SK-N-SH (cell line): ENCODE results near the gene CACNB3.

Source experiments
- CTCF ChIP-seq: fragments of 200-600 bp; sonication (generic); IDR thresholded peaks from 2 replicates; pipeline ENCODE4 v1.6.1; 2017; ENCODE audit warnings: antibody characterized with exemption, mild to moderate bottlenecking, moderate library complexity
- EP300 ChIP-seq, 2 experiments: IDR thresholded peaks; 2 replicates each; pipeline versions ENCODE4 v1.4.0 to v1.6.1; 2012; ENCODE audit warnings: borderline replicate concordance in 1 of 2, low read depth in 1 of 2, low read length in 1 of 2
- FOXM1 ChIP-seq: IDR thresholded peaks from 2 replicates; pipeline ENCODE4 v1.4.0; 2012; ENCODE audit warnings: low read depth, mild to moderate bottlenecking
- GABPA ChIP-seq: IDR thresholded peaks from 2 replicates; pipeline ENCODE4 v1.4.0; 2012; ENCODE audit warnings: low read depth, mild to moderate bottlenecking
- POLR2AphosphoS5 ChIP-seq: IDR thresholded peaks from 2 replicates; pipeline ENCODE4 v1.6.1; 2012; ENCODE audit warnings: low read depth, low read length
- SIN3A ChIP-seq: IDR thresholded peaks from 2 replicates; pipeline ENCODE4 v1.6.1; 2012; ENCODE audit warnings: low read depth, mild to moderate bottlenecking, low read length, moderate library complexity, borderline replicate concordance
- SMC3 ChIP-seq: IDR thresholded peaks from 2 replicates; pipeline ENCODE4 v1.6.1; 2012; ENCODE audit warnings: low read depth, low read length, improper control_type of control experiment
- TEAD4 ChIP-seq: IDR thresholded peaks from 2 replicates; pipeline ENCODE4 v1.4.0; 2012; ENCODE audit warnings: mild to moderate bottlenecking, borderline replicate concordance; ENCODE audit not compliant: insufficient read depth
- USF2 ChIP-seq: fragments of 150-350 bp; IDR thresholded peaks from 2 replicates; pipeline ENCODE4 v1.6.1; 2017; ENCODE audit warnings: antibody characterized with exemption, low read length, low read depth, borderline replicate concordance

GRCh38 chr12:48811437-48812090 lies 6.7 kb upstream of the CACNB3 start:
- no peak for TF ChIP-seq SIN3A
- no peak for TF ChIP-seq CTCF
- TF ChIP-seq POLR2AphosphoS5, result no peak
- TF ChIP-seq EP300 (IDR thresholded peaks at IDR 0.05; ENCODE audit: borderline replicate concordance in 1 of 2, low read depth in 1 of 2, low read length in 1 of 2), result no peak
- TF ChIP-seq SMC3, result no peak
- TF ChIP-seq TEAD4, result no peak
- no peak for TF ChIP-seq FOXM1
- no peak for TF ChIP-seq GABPA
- TF ChIP-seq USF2, result no peak
